HEK293 (cell line): ENCODE measurements around the gene MAPKAP1.

Experiments
- CTCF ChIA-PET: fragments of 350-600 bp; formaldehyde crosslinking; extraction: SDS; loops from one replicate; lab custom pipeline; 2021; ENCODE audit warnings: antibody characterized with exemption; lab: Yijun Ruan, JAX
- POLR2A ChIA-PET: fragments of 300-600 bp; formaldehyde crosslinking; extraction: SDS; loops from one replicate; lab custom pipeline; 2020; ENCODE audit warnings: antibody characterized with exemption, inconsistent platforms; lab: Yijun Ruan, JAX
- H3K27ac ChIP-seq: fragments of 200-500 bp; sonication (Bioruptor generic); 2 replicates; pipeline ENCODE4 v1.5.1; 2014; ENCODE audit warnings: low read depth, low read length, control low read depth, inconsistent platforms; ENCODE audit errors: extremely low read depth
- H3K36me3 ChIP-seq, 2 experiments: fragments of 200-500 bp in 1 of 2; sonication (Bioruptor generic) in 1 of 2; 1 replicate in 1 of 2; 2 replicates in 1 of 2; pipeline ENCODE4 v1.5.1; 2014 to 2017; ENCODE audit warnings: inconsistent platforms in 2 of 2, low read length in 2 of 2; ENCODE audit not compliant: control insufficient read depth in 2 of 2, insufficient read depth in 1 of 2
- H3K4me1 ChIP-seq: fragments of 200-500 bp; sonication (Bioruptor generic); 2 replicates; pipeline ENCODE4 v1.5.1; 2014; ENCODE audit warnings: mild to moderate bottlenecking, low read length, inconsistent platforms; ENCODE audit not compliant: control insufficient read depth, insufficient read depth
- H3K4me3 ChIP-seq: 2 replicates; pipeline ENCODE4 v1.5.1; 2011; ENCODE audit warnings: low read depth, mild to moderate bottlenecking, control low read depth, low read length, moderate library complexity
- H3K9me3 ChIP-seq: fragments of 200-500 bp; sonication (Bioruptor generic); 2 replicates; pipeline ENCODE4 v1.5.1; 2014; ENCODE audit warnings: low read depth, low read length, inconsistent platforms; ENCODE audit not compliant: control insufficient read depth, insufficient read depth
- ELK4 ChIP-seq: IDR thresholded peaks from 2 replicates; pipeline ENCODE4 v1.6.1; 2011; ENCODE audit warnings: mild to moderate bottlenecking, low read depth, low read length, borderline replicate concordance
- GFI1B ChIP-seq: fragments of 450-650 bp; formaldehyde crosslinking; IDR thresholded peaks from 2 replicates; pipeline ENCODE4 v1.5.1; 2016; ENCODE audit warnings: missing biosample characterization, missing genetic modification characterization
- KLF17 ChIP-seq: fragments of 450-650 bp; formaldehyde crosslinking; IDR thresholded peaks from 2 replicates; pipeline ENCODE4 v1.5.1; 2016; ENCODE audit warnings: missing biosample characterization, missing genetic modification characterization
- MZF1 ChIP-seq: fragments of 450-650 bp; formaldehyde crosslinking; IDR thresholded peaks from 2 replicates; pipeline ENCODE4 v1.5.1; 2017; ENCODE audit warnings: missing biosample characterization, missing genetic modification characterization, borderline replicate concordance
- OSR2 ChIP-seq: fragments of 450-650 bp; formaldehyde crosslinking; IDR thresholded peaks from 2 replicates; pipeline ENCODE4 v1.5.1; 2016; ENCODE audit warnings: missing biosample characterization, missing genetic modification characterization
- PATZ1 ChIP-seq: fragments of 450-650 bp; formaldehyde crosslinking; IDR thresholded peaks from 2 replicates; pipeline ENCODE4 v1.5.1; 2016; ENCODE audit warnings: missing biosample characterization, missing genetic modification characterization
- PRDM1 ChIP-seq: fragments of 450-650 bp; formaldehyde crosslinking; IDR thresholded peaks from 2 replicates; pipeline ENCODE4; 2016; ENCODE audit warnings: missing biosample characterization, missing genetic modification characterization
- ZBTB1 ChIP-seq: fragments of 450-650 bp; formaldehyde crosslinking; IDR thresholded peaks from 2 replicates; pipeline ENCODE4 v1.5.1; 2016; ENCODE audit warnings: missing biosample characterization, missing genetic modification characterization
- ZBTB11 ChIP-seq: fragments of 450-650 bp; formaldehyde crosslinking; conservative IDR thresholded peaks from 2 replicates; pipeline ENCODE4 v1.5.1; 2016; ENCODE audit warnings: low read depth, missing biosample characterization, missing genetic modification characterization
- ZNF138 ChIP-seq: fragments of 450-650 bp; formaldehyde crosslinking; IDR thresholded peaks from 2 replicates; pipeline ENCODE4 v1.5.1; 2016; ENCODE audit warnings: missing biosample characterization, missing genetic modification characterization, borderline replicate concordance
- ZNF18 ChIP-seq: fragments of 450-650 bp; formaldehyde crosslinking; IDR thresholded peaks from 2 replicates; pipeline ENCODE4 v1.5.1; 2016; ENCODE audit warnings: missing biosample characterization, missing genetic modification characterization
- ZNF2 ChIP-seq: fragments of 450-650 bp; formaldehyde crosslinking; IDR thresholded peaks from 2 replicates; pipeline ENCODE4 v1.5.1; 2016; ENCODE audit warnings: missing biosample characterization, missing genetic modification characterization
- ZNF239 ChIP-seq: fragments of 450-650 bp; formaldehyde crosslinking; IDR thresholded peaks from 2 replicates; pipeline ENCODE4 v1.5.1; 2016; ENCODE audit warnings: missing biosample characterization, missing genetic modification characterization
- ZNF394 ChIP-seq: fragments of 450-650 bp; formaldehyde crosslinking; IDR thresholded peaks from 2 replicates; pipeline ENCODE4 v1.5.1; 2016; ENCODE audit warnings: missing biosample characterization, missing genetic modification characterization, mild to moderate bottlenecking, moderate library complexity, borderline replicate concordance
- ZNF423 ChIP-seq: fragments of 450-650 bp; formaldehyde crosslinking; IDR thresholded peaks from 2 replicates; pipeline ENCODE4 v1.5.1; 2016; ENCODE audit warnings: missing biosample characterization, missing genetic modification characterization
- ZNF548 ChIP-seq: fragments of 450-650 bp; formaldehyde crosslinking; IDR thresholded peaks from 2 replicates; pipeline ENCODE4 v1.5.1; 2016; ENCODE audit warnings: missing biosample characterization, missing genetic modification characterization
- ZNF624 ChIP-seq: fragments of 450-650 bp; formaldehyde crosslinking; IDR thresholded peaks from 2 replicates; pipeline ENCODE4 v1.5.1; 2017; ENCODE audit warnings: missing biosample characterization, missing genetic modification characterization
- ZNF645 ChIP-seq: fragments of 450-650 bp; formaldehyde crosslinking; IDR thresholded peaks from 2 replicates; pipeline ENCODE4; 2016; ENCODE audit warnings: missing biosample characterization, missing genetic modification characterization
- ZNF670 ChIP-seq: fragments of 450-650 bp; formaldehyde crosslinking; IDR thresholded peaks from 2 replicates; pipeline ENCODE4 v1.5.1; 2016; ENCODE audit warnings: missing biosample characterization, missing genetic modification characterization, low read depth
- ZNF677 ChIP-seq: fragments of 450-650 bp; IDR thresholded peaks from 2 replicates; pipeline ENCODE4 v1.5.0; 2018; ENCODE audit warnings: missing biosample characterization, mild to moderate bottlenecking, missing genetic modification characterization, moderate library complexity
- ZNF704 ChIP-seq: fragments of 450-650 bp; formaldehyde crosslinking; IDR thresholded peaks from 2 replicates; pipeline ENCODE4 v1.5.1; 2016; ENCODE audit warnings: missing biosample characterization, missing genetic modification characterization
- ZNF776 ChIP-seq: fragments of 450-650 bp; formaldehyde crosslinking; IDR thresholded peaks from 2 replicates; pipeline ENCODE4 v1.5.0; 2017; ENCODE audit warnings: missing biosample characterization, missing genetic modification characterization, borderline replicate concordance
- ZSCAN4 ChIP-seq: fragments of 450-650 bp; formaldehyde crosslinking; IDR thresholded peaks from 2 replicates; pipeline ENCODE4 v1.5.1; 2017; ENCODE audit warnings: missing biosample characterization, missing genetic modification characterization

MAPKAP1 gene

GRCh38 chr9:125750627-125751011 lies 43.6 kb upstream of the MAPKAP1 start (continued):
- 0 out of 2 replicates have a peak, but pooled peaks have one; percentile 27 for TF ChIP-seq PATZ1
- TF ChIP-seq ELK4 = no peak
- no peak for TF ChIP-seq ZNF138 (tag by site-specific recombination)
- TF ChIP-seq ZBTB11 (tag by site-specific recombination) = no peak
- no peak for TF ChIP-seq ZNF645 (tag by site-specific recombination)
- no peak for TF ChIP-seq ZNF670 (tag by site-specific recombination)
- TF ChIP-seq ZNF704 (tag by site-specific recombination) = no peak
- no peak for TF ChIP-seq ZNF624 (tag by site-specific recombination)
- TF ChIP-seq PRDM1 (tag by site-specific recombination) = peak; percentile 51

- H3K4me1 ChIP-seq = peaks cover 32% of the 10 kb centered on the region; the same call in 1 of the 2 replicates
- POLR2A ChIA-PET = interaction anchor here (0.5 to 1.0 kb wide), 2 partner anchors 43 to 455 kb away, joined by 5 to 9 read pairs; partner anchors contain the start of gene MAPKAP1
- TF ChIP-seq ZNF776 (tag by site-specific recombination) (no peak), KLF17 (no peak), OSR2 (tag by site-specific recombination) (peak; percentile 92), GFI1B (tag by site-specific recombination) (peak; percentile 97), MZF1 (tag by site-specific recombination) (no peak), ZBTB1 (no peak), ZNF2 (no peak), ZSCAN4 (tag by site-specific recombination) (no peak), ZNF677 (tag by site-specific recombination) (no peak), ZNF18 (tag by site-specific recombination) (peak; percentile 65; the same call in 1 of the 2 replicates), ZNF394 (no peak), ZNF423 (tag by site-specific recombination) (no peak), ZNF239 (tag by site-specific recombination) (no peak), ZNF548 (tag by site-specific recombination) (no peak)
Measured at GRCh38 chr9:125749951-125750626, 43.1 kb upstream of the MAPKAP1 start.

More at GRCh38 chr9:125749951-125750626, 43.1 kb upstream of the MAPKAP1 start:
- Histone ChIP-seq H3K9me3 (no peaks in the 10 kb centered on the region), H3K36me3 (peaks cover 0 to 4% of the 10 kb centered on the region in 2 experiments; a peak in 1 of 3 replicates), H3K4me3 (peak overlapping the region; percentile 26), H3K27ac (peak overlapping the region; percentile 66)
- CTCF ChIA-PET = interaction anchor here (0.6 to 1.4 kb wide), 6 partner anchors 48 to 954 kb away, joined by 3 to 4 read pairs (median 4); no protein-coding TSS in a partner anchor
